Activated naive CD8-positive, alpha-beta T cell (primary cell): ENCODE data around the gene EPHX1.

ENCODE experiments used
- H3K27ac Mint-ChIP-seq: one replicate; pipeline ENCODE4 v1.8.0; 2021; ENCODE audit warnings: mixed read lengths
- H3K27me3 Mint-ChIP-seq: one replicate; pipeline ENCODE4 v1.8.0; 2021; ENCODE audit warnings: mixed read lengths
- H3K36me3 Mint-ChIP-seq: one replicate; pipeline ENCODE4 v1.8.0; 2021; ENCODE audit warnings: mixed read lengths
- H3K4me1 Mint-ChIP-seq: one replicate; pipeline ENCODE4 v1.8.0; 2021; ENCODE audit warnings: low read depth, mixed read lengths
- H3K4me3 Mint-ChIP-seq: one replicate; pipeline ENCODE4 v1.8.0; 2021; ENCODE audit warnings: mild to moderate bottlenecking, mixed read lengths
- H3K9me3 Mint-ChIP-seq: one replicate; pipeline ENCODE4 v1.8.0; 2021; ENCODE audit warnings: low read depth, mixed read lengths

EPHX1 gene

GRCh38 chr1:225851805-225852204 is 41.9 kb downstream of the EPHX1 start:
- H3K27me3 Mint-ChIP-seq: no peaks in the 10 kb centered on the region
- no peak overlapping the region for H3K4me3 Mint-ChIP-seq
- H3K27ac Mint-ChIP-seq: peak overlapping the region; percentile 66
- peaks cover 13% of the 10 kb centered on the region for H3K36me3 Mint-ChIP-seq
- peaks cover 56% of the 10 kb centered on the region for H3K4me1 Mint-ChIP-seq
- no peaks in the 10 kb centered on the region for H3K9me3 Mint-ChIP-seq

- Mint-ChIP-seq H3K36me3 (peaks cover 13% of the 10 kb centered on the region), H3K4me1 (peaks cover 49% of the 10 kb centered on the region), H3K27me3 (no peaks in the 10 kb centered on the region), H3K9me3 (no peaks in the 10 kb centered on the region), H3K27ac (peak overlapping the region; percentile 66), H3K4me3 (peak overlapping the region; percentile 7)
These were observed 42.6 kb downstream of the EPHX1 start for GRCh38 chr1:225852413-225853124.

GRCh38 chr1:225853441-225853840 is 43.5 kb downstream of the EPHX1 start:
- H3K4me1 Mint-ChIP-seq: peaks cover 41% of the 10 kb centered on the region
- H3K36me3 Mint-ChIP-seq: peaks cover 13% of the 10 kb centered on the region

GRCh38 chr1:225855503-225856300 is 45.8 kb downstream of the EPHX1 start:
- Mint-ChIP-seq H3K36me3 (peaks cover 10% of the 10 kb centered on the region), H3K27me3 (no peaks in the 10 kb centered on the region), H3K4me3 (no peak overlapping the region), H3K9me3 (no peaks in the 10 kb centered on the region), H3K4me1 (peaks cover 20% of the 10 kb centered on the region), H3K27ac (peak overlapping the region; percentile 54)

More at GRCh38 chr1:225853441-225853840, 43.5 kb downstream of the EPHX1 start:
- H3K4me3 Mint-ChIP-seq: no peak overlapping the region
- no peak overlapping the region for H3K27ac Mint-ChIP-seq
- no peaks in the 10 kb centered on the region for H3K27me3 Mint-ChIP-seq
- H3K9me3 Mint-ChIP-seq: no peaks in the 10 kb centered on the region

GRCh38 chr1:225857256-225857655 is 47.3 kb downstream of the EPHX1 start:
- no peak overlapping the region for H3K4me3 Mint-ChIP-seq
- peaks cover 5% of the 10 kb centered on the region for H3K36me3 Mint-ChIP-seq
- no peaks in the 10 kb centered on the region for H3K27me3 Mint-ChIP-seq
- H3K27ac Mint-ChIP-seq: no peak overlapping the region
- H3K4me1 Mint-ChIP-seq: peaks cover 9% of the 10 kb centered on the region
- no peaks in the 10 kb centered on the region for H3K9me3 Mint-ChIP-seq

GRCh38 chr1:225859151-225859550 is 49.2 kb downstream of the EPHX1 start:
- H3K27me3 Mint-ChIP-seq: no peaks in the 10 kb centered on the region
- H3K9me3 Mint-ChIP-seq: no peaks in the 10 kb centered on the region
- peaks cover 8% of the 10 kb centered on the region for H3K4me1 Mint-ChIP-seq
- H3K36me3 Mint-ChIP-seq: peaks cover 3% of the 10 kb centered on the region
- H3K4me3 Mint-ChIP-seq: no peak overlapping the region
- peak overlapping the region; percentile 22 for H3K27ac Mint-ChIP-seq

- Mint-ChIP-seq H3K27ac (no peak overlapping the region), H3K9me3 (no peaks in the 10 kb centered on the region), H3K4me1 (peaks cover 12% of the 10 kb centered on the region), H3K27me3 (no peaks in the 10 kb centered on the region), H3K4me3 (no peak overlapping the region), H3K36me3 (peaks cover 2% of the 10 kb centered on the region)
These were observed 50.2 kb downstream of the EPHX1 start for GRCh38 chr1:225860107-225860506.

- Mint-ChIP-seq H3K27me3 (no peaks in the 10 kb centered on the region), H3K4me1 (peaks cover 16% of the 10 kb centered on the region), H3K4me3 (no peak overlapping the region), H3K9me3 (no peaks in the 10 kb centered on the region), H3K36me3 (peaks cover 2% of the 10 kb centered on the region), H3K27ac (peak overlapping the region; percentile 50)
These were observed 51.0 kb downstream of the EPHX1 start for GRCh38 chr1:225860876-225861441.

- Mint-ChIP-seq H3K9me3 (no peaks in the 10 kb centered on the region), H3K27me3 (no peaks in the 10 kb centered on the region), H3K27ac (peak overlapping the region; percentile 50), H3K4me1 (peaks cover 26% of the 10 kb centered on the region), H3K4me3 (no peak overlapping the region), H3K36me3 (peaks cover 2% of the 10 kb centered on the region)
These were observed 52.1 kb downstream of the EPHX1 start for GRCh38 chr1:225861834-225862580.

- H3K4me3 Mint-ChIP-seq: no peak overlapping the region
- peaks cover 2% of the 10 kb centered on the region for H3K36me3 Mint-ChIP-seq
- H3K4me1 Mint-ChIP-seq: peaks cover 32% of the 10 kb centered on the region
- H3K27me3 Mint-ChIP-seq: no peaks in the 10 kb centered on the region
- no peak overlapping the region for H3K27ac Mint-ChIP-seq
- no peaks in the 10 kb centered on the region for H3K9me3 Mint-ChIP-seq
These were observed 52.6 kb downstream of the EPHX1 start for GRCh38 chr1:225862581-225862950.

GRCh38 chr1:225863167-225863566 is 53.2 kb downstream of the EPHX1 start:
- H3K36me3 Mint-ChIP-seq: peaks cover 2% of the 10 kb centered on the region

GRCh38 chr1:225865514-225865913 is 55.6 kb downstream of the EPHX1 start:
- no peaks in the 10 kb centered on the region for H3K27me3 Mint-ChIP-seq

More at GRCh38 chr1:225863167-225863566, 53.2 kb downstream of the EPHX1 start:
- Mint-ChIP-seq H3K4me3 (no peak overlapping the region), H3K27me3 (no peaks in the 10 kb centered on the region), H3K9me3 (no peaks in the 10 kb centered on the region), H3K27ac (peak overlapping the region; percentile 22), H3K4me1 (peaks cover 38% of the 10 kb centered on the region)

GRCh38 chr1:225866061-225866837 is 56.3 kb downstream of the EPHX1 start:
- Mint-ChIP-seq H3K27ac (peak overlapping the region; percentile 76), H3K4me3 (peak overlapping the region; percentile 73), H3K4me1 (peaks cover 43% of the 10 kb centered on the region), H3K9me3 (no peaks in the 10 kb centered on the region), H3K27me3 (no peaks in the 10 kb centered on the region), H3K36me3 (peaks cover 4% of the 10 kb centered on the region)

More at GRCh38 chr1:225865514-225865913, 55.6 kb downstream of the EPHX1 start:
- H3K27ac Mint-ChIP-seq: peak overlapping the region; percentile 76
- H3K4me1 Mint-ChIP-seq: peaks cover 43% of the 10 kb centered on the region
- H3K9me3 Mint-ChIP-seq: no peaks in the 10 kb centered on the region
- H3K36me3 Mint-ChIP-seq: peaks cover 4% of the 10 kb centered on the region
- peak overlapping the region; percentile 73 for H3K4me3 Mint-ChIP-seq

- H3K9me3 Mint-ChIP-seq: no peaks in the 10 kb centered on the region
- peak overlapping the region; percentile 9 for H3K4me3 Mint-ChIP-seq
- H3K27ac Mint-ChIP-seq: peak overlapping the region; percentile 58
- H3K4me1 Mint-ChIP-seq: peaks cover 49% of the 10 kb centered on the region
- H3K27me3 Mint-ChIP-seq: no peaks in the 10 kb centered on the region
- H3K36me3 Mint-ChIP-seq: peaks cover 4% of the 10 kb centered on the region
These were observed 57.1 kb downstream of the EPHX1 start for GRCh38 chr1:225866981-225867380.
